Stimulated activated CD4-positive, alpha-beta T cell treated with anti-CD3 and anti-CD28 coated beads, Interleukin-2, amount 100 ng/mL, for 48 hours (primary cell): Measurements from ENCODE around the gene RAB6D.
"Not testable (repeated sequence)": the region's sequence is repeated elsewhere in the genome, so short reads cannot be mapped to it uniquely, and the experiment has no call there.

Experiments
- DNase-seq, 2 donors: peaks; one replicate each; pipeline ENCODE4 v3.0.0-alpha.2; 2020

The RAB6D gene

GRCh38 chr2:131363703-131364186 is at the start of gene RAB6D:
Gene RAB6D (minus strand): TSS chr2:131364168. CDS start chr2:131363720, 448 bp downstream.
- DNase-seq, result not testable (repeated sequence)

- peak in 1 of 2 donors; percentile 19 for DNase-seq
Observed at GRCh38 chr2:131413148-131413747, 49.3 kb upstream of the RAB6D start.

- DNase-seq, result no peak
Observed at GRCh38 chr2:131410173-131410572, 46.2 kb upstream of the RAB6D start.

GRCh38 chr2:131408778-131409177 is 44.8 kb upstream of the RAB6D start:
- no peak for DNase-seq

GRCh38 chr2:131408207-131408606 is 44.2 kb upstream of the RAB6D start:
- no peak for DNase-seq

GRCh38 chr2:131404753-131405152 is 40.8 kb upstream of the RAB6D start:
- no peak for DNase-seq

GRCh38 chr2:131402320-131403039 is 38.5 kb upstream of the RAB6D start:
- no peak for DNase-seq

- DNase-seq, result no peak
Observed at GRCh38 chr2:131400849-131401248, 36.9 kb upstream of the RAB6D start.

- not testable (repeated sequence) for DNase-seq
Observed at GRCh38 chr2:131400441-131400840, 36.5 kb upstream of the RAB6D start.

GRCh38 chr2:131396209-131396608 is 32.2 kb upstream of the RAB6D start:
- DNase-seq, result not testable (repeated sequence)

- DNase-seq, result not testable (repeated sequence)
Observed at GRCh38 chr2:131395024-131395645, 31.2 kb upstream of the RAB6D start.

GRCh38 chr2:131394147-131394931 is 30.4 kb upstream of the RAB6D start:
- DNase-seq, result peak in 1 of 2 donors; percentile 4

- not testable (repeated sequence) for DNase-seq
Observed at GRCh38 chr2:131391953-131392352, 28.0 kb upstream of the RAB6D start.

GRCh38 chr2:131391471-131391870 is 27.5 kb upstream of the RAB6D start:
- not testable (repeated sequence) for DNase-seq

- DNase-seq, result not testable (repeated sequence)
Observed at GRCh38 chr2:131390495-131391130, 26.6 kb upstream of the RAB6D start.

- no peak for DNase-seq
Observed at GRCh38 chr2:131389657-131390056, 25.7 kb upstream of the RAB6D start.

GRCh38 chr2:131388834-131389233 is 24.9 kb upstream of the RAB6D start:
- DNase-seq, result not testable (repeated sequence)

GRCh38 chr2:131373111-131373510 is 9.1 kb upstream of the RAB6D start:
- DNase-seq, result not testable (repeated sequence)

GRCh38 chr2:131369954-131370353 is 6.0 kb upstream of the RAB6D start:
- no peak for DNase-seq

- not testable (repeated sequence) for DNase-seq
Observed at GRCh38 chr2:131368493-131369066, 4.6 kb upstream of the RAB6D start.

GRCh38 chr2:131367352-131367751 is 3.4 kb upstream of the RAB6D start:
- DNase-seq, result no peak

- no peak for DNase-seq
Observed at GRCh38 chr2:131366643-131367042, 2.7 kb upstream of the RAB6D start.
